AG04449 (cell line): ENCODE measurements around the gene FMN2.

Source experiments
- CTCF ChIA-PET: fragments of 350-600 bp; formaldehyde crosslinking; extraction: SDS; loops from one replicate; lab custom pipeline; 2021; ENCODE audit warnings: antibody characterized with exemption; lab: Yijun Ruan, JAX
- POLR2A ChIA-PET: fragments of 400-600, 350-600 bp; formaldehyde crosslinking; extraction: SDS; loops from one replicate; lab custom pipeline; 2020; ENCODE audit warnings: antibody characterized with exemption, inconsistent platforms; lab: Yijun Ruan, JAX
- DNase-seq: peaks from one replicate; pipeline ENCODE4 v3.0.0-alpha.2; 2010; ENCODE audit warnings: low read depth, low spot score
- H3K4me3 ChIP-seq: 2 replicates; pipeline ENCODE4 v1.5.1; 2011; ENCODE audit warnings: low read depth, mild to moderate bottlenecking, control low read depth, low read length
- TF ChIP-seq, protein P1 (sequence below): IDR thresholded peaks from one replicate; pipeline ENCODE4 v1.5.1; 2011; ENCODE audit warnings: mild to moderate bottlenecking, moderate library complexity, low read length, control low read depth, inconsistent platforms; ENCODE audit not compliant: insufficient read depth; ENCODE audit errors: missing control alignments

The FMN2 gene

DNA sequence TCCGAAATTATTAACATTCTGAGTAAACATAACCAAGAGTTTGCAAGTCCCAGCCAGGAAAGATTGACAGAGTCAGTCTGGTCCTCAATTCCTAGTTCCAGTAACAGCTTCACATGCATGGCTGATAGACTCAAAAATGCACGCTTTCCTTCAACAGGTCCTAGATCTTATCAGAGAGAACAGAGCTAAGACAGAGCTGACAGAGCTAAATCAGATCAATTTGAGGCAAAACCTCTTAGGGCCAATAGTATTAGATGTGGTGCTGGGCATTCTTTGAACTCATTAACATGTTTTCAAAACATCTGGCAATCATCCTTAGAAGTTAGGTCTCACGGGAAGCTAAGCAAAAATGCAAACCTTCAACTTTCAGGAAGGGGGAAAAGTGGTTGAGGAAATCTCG lies 406.2 kb downstream of the FMN2 start:
- H3K4me3 ChIP-seq, result no peak overlapping the region
- CTCF ChIA-PET, result no interaction called here
- POLR2A ChIA-PET, result no interaction called here
- no peak for DNase-seq
- TF ChIP-seq, protein P1, sequence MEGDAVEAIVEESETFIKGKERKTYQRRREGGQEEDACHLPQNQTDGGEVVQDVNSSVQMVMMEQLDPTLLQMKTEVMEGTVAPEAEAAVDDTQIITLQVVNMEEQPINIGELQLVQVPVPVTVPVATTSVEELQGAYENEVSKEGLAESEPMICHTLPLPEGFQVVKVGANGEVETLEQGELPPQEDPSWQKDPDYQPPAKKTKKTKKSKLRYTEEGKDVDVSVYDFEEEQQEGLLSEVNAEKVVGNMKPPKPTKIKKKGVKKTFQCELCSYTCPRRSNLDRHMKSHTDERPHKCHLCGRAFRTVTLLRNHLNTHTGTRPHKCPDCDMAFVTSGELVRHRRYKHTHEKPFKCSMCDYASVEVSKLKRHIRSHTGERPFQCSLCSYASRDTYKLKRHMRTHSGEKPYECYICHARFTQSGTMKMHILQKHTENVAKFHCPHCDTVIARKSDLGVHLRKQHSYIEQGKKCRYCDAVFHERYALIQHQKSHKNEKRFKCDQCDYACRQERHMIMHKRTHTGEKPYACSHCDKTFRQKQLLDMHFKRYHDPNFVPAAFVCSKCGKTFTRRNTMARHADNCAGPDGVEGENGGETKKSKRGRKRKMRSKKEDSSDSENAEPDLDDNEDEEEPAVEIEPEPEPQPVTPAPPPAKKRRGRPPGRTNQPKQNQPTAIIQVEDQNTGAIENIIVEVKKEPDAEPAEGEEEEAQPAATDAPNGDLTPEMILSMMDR, result no peak

DNA sequence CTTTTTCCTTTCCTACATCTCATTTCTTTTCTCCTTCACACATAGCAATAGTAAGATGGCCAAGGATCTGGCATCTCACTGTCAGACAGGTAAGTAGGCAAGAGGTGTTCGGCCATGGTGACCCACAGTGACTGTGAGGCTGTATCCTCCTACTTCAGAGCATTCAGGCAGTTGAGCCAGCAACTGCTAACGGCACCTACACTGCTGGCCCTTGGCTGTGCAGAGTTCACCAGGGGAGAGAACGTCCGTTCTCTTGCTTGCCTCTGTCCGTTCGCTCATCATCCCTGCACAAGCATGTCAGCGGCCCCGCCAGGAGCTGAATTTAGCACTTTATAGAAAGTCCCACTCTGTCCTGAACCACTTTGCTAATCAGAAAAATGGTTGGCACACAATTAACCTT lies 406.7 kb downstream of the FMN2 start:
- no peak overlapping the region for H3K4me3 ChIP-seq
- CTCF ChIA-PET, result interaction anchor here (1.3 kb wide), 1 partner anchor 309 kb away, joined by 3 read pairs; no protein-coding TSS in a partner anchor
- POLR2A ChIA-PET, result no interaction called here
- TF ChIP-seq, protein P1, result no peak
- no peak for DNase-seq

GRCh38 chr1:240499012-240499411 lies 407.3 kb downstream of the FMN2 start:
- ChIA-PET CTCF (interaction anchor here (0.9 to 1.6 kb wide), 3 partner anchors 8 to 310 kb away, joined by 3 to 5 read pairs (median 3); no protein-coding TSS in a partner anchor), POLR2A (interaction anchor here (0.9 kb wide), 1 partner anchor 103 kb away, joined by 4 read pairs; no protein-coding TSS in a partner anchor)
- DNase-seq, result no peak
- TF ChIP-seq, protein P1, result no peak
- no peak overlapping the region for H3K4me3 ChIP-seq

- no peak for DNase-seq
- TF ChIP-seq, protein P1, result no peak
- H3K4me3 ChIP-seq, result no peak overlapping the region
- POLR2A ChIA-PET, result no interaction called here
- CTCF ChIA-PET, result interaction anchor here (0.9 to 1.0 kb wide), 2 partner anchors 10 to 120 kb away, joined by 3 read pairs; no protein-coding TSS in a partner anchor
Measured at GRCh38 chr1:240500647-240501046, 409.0 kb downstream of the FMN2 start.

- TF ChIP-seq, protein P1, result no peak
- ChIA-PET POLR2A (no interaction called here), CTCF (interaction anchor here (0.9 to 1.0 kb wide), 2 partner anchors 9 to 119 kb away, joined by 3 read pairs; no protein-coding TSS in a partner anchor)
- DNase-seq, result no peak
- no peak overlapping the region for H3K4me3 ChIP-seq
Measured at GRCh38 chr1:240501115-240501514, 409.4 kb downstream of the FMN2 start.

DNA sequence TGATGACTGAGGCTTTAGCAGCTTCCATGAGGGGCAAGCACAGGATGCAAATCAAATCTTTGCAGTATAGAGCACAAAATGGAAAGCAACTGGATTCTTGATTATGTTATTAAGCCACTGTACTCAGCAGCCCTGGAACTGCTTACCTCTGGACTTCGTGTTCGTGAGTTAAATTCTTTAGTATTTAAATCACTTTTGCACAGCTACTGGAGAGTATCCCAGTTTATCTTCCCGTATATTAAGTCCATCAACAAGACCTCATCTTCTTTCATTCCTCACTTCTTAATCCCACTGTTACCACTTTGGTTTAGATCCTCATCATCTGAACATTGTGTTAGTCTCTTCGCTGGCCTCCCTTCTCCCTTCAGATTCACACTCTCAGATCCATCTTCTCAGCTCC lies 411.4 kb downstream of the FMN2 start:
- no peak for DNase-seq
- POLR2A ChIA-PET, result no interaction called here
- TF ChIP-seq, protein P1, result no peak
- no peak overlapping the region for H3K4me3 ChIP-seq
- CTCF ChIA-PET, result no interaction called here
